Neural cell (in vitro differentiated cells): ENCODE measurements around the gene ITGBL1.

Experiments used
- CTCF ChIP-seq: fragments of 450-650 bp; IDR thresholded peaks from 2 replicates; pipeline ENCODE4 v1.5.1; 2014; ENCODE audit warnings: antibody characterized with exemption, mild to moderate bottlenecking, moderate library complexity; ENCODE audit not compliant: poor library complexity, severe bottlenecking
- POLR2AphosphoS5 ChIP-seq: IDR thresholded peaks from 2 replicates; pipeline ENCODE4 v1.6.1; 2012
- RAD21 ChIP-seq: fragments of 450-650 bp; conservative IDR thresholded peaks from 2 replicates; pipeline ENCODE4 v1.6.1; 2014; ENCODE audit warnings: antibody characterized with exemption, mild to moderate bottlenecking, moderate library complexity
- REST ChIP-seq: IDR thresholded peaks from 2 replicates; pipeline ENCODE4 v1.6.1; 2012; ENCODE audit warnings: borderline replicate concordance
- SMC3 ChIP-seq: fragments of 450-650 bp; conservative IDR thresholded peaks from 2 replicates; pipeline ENCODE4 v1.6.1; 2014; ENCODE audit warnings: antibody characterized with exemption, mild to moderate bottlenecking, moderate library complexity; ENCODE audit not compliant: poor library complexity
- TAF1 ChIP-seq: IDR thresholded peaks from 2 replicates; pipeline ENCODE4 v1.6.1; 2012; ENCODE audit warnings: low read depth

GRCh38 chr13:101527130-101527529 lies 74.7 kb downstream of the ITGBL1 start:
- TF ChIP-seq SMC3 = no peak
- no peak for TF ChIP-seq CTCF
- TF ChIP-seq POLR2AphosphoS5 = no peak
- TF ChIP-seq TAF1 = no peak
- TF ChIP-seq REST = no peak
- TF ChIP-seq RAD21 = no peak
